ENCODE measurements around the gene MAD1L1.

MAD1L1 gene

DNA sequence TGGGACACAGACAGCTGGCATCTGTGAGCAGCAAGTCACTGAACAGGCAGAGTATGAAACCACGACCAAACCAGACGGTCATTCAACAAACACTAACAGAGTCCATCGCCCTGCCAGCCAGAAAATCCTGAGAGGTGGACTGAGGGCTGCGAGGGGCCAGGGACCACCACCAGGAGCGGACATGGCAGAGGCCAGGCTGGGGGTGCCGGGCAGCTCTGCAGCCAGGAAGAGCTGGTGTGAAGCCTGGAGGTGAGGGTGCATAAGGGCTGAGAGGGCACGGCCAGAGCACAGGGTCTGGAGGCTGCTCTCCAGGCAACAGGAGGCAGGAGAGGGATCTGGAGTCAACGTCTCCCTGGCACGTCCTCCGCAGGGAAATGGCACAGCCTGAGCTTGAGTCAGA lies 15.5 kb downstream of the MAD1L1 start:
- no peak for DNase-seq

DNA sequence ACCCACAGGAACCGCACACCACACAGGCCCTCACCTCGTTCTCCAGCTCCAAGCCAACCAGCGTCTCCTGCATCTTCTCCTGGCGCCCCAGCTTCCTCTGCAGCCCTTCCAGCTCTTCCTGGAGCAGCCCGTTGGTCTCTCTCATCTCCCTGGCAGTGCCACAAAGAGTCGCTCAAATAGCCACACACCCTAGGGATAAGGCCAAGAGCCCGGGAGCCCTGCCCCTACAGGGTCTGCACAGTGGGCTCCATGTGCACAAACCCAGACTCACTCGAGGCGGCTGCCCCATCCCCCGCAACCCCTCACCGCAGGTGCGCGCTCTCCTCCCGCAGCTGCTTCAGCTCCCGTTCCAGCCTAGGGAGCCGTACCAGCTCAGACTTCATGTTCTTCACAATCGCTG lies 16.9 kb downstream of the MAD1L1 start:
- no peak for DNase-seq

DNA sequence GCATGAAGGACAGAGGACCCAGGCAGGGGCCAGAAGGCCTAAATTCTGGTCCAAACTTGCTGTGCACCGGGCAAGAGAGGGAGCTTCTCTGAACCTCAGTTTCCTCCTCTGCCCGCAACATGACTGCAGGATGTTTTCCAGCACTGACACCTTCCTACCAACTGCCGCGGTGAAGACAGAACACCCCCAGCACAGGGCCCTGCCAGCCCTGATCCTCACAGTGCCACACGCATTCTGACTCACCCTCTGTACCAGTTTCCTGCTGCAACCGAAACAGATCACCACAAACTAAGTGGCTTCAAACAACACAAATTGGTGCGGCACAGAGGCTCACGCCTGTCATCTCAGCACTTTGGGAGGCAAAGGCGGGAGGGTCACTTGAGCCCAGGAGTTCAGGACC lies 18.1 kb downstream of the MAD1L1 start:
- no peak for DNase-seq

DNA sequence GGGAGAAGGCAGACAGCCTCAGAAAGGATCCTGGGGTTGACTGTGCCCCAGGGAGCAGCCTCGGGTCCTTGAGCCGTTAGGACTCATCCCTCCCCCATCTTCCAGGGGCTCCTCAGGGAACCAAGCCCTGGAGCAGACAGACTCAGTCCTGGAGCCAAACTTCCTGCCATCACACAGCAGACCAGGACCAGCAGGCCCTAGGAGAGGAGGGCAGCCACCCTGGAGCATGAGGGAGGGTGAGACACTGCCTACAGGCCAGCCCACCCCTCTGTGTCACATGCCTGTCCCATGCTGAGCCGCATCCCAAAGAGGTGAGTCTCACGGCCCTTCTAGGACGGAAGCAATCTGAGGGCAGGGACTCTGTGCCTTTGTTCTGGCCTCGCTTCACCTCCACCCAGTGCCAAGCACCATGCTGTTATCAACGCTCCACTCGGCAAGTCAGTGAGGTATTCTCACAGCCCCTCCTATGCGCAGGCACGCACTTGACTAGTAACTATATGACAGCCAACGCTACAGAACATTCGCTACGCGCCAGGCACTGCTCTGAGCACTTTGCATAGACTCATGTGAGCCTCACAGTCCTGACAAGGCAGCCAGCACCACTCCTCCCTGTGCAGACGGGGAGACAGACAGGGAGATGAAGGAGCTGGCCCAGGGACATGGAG lies 19.1 kb downstream of the MAD1L1 start:
- DNase-seq = no peak

DNA sequence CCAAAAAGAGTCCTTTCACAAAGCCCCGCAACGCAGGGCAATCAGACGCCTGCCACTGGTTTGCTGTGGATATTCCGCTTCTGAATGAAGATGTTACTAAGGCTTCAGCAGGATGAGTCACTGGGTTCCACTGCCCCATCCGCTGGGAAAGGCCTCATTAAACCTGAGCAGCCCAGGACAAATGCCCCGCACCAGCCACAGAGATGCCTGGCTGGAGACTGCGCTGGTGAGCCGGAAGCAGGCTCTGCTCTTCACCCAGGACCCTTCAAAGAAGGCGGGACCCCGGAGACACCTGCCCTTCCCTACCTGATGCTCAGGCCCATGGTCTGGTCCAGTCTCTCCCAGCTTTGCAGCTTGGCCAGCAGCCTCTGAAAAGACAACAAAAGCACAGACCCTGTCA lies 19.8 kb downstream of the MAD1L1 start:
- no peak for DNase-seq

DNA sequence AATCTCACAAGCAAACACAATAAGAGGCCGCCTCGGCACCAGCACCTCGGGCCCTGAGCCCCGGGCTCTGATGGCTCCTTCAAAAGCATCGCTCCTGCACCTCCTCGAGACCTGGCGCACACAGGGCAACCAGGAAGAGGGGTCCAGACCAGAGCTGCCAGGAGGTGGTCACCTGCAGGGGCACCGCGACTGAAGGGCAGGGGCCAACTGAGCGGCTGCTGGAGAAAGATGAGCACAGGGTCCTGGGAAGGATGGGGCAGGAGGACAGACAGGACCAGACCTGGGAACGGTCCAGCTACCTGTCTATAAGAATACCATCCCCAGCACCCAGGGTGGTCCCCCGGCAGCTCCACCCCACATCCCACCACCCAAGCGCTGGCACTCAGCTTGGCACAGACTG lies 20.8 kb downstream of the MAD1L1 start:
- no peak for DNase-seq

DNA sequence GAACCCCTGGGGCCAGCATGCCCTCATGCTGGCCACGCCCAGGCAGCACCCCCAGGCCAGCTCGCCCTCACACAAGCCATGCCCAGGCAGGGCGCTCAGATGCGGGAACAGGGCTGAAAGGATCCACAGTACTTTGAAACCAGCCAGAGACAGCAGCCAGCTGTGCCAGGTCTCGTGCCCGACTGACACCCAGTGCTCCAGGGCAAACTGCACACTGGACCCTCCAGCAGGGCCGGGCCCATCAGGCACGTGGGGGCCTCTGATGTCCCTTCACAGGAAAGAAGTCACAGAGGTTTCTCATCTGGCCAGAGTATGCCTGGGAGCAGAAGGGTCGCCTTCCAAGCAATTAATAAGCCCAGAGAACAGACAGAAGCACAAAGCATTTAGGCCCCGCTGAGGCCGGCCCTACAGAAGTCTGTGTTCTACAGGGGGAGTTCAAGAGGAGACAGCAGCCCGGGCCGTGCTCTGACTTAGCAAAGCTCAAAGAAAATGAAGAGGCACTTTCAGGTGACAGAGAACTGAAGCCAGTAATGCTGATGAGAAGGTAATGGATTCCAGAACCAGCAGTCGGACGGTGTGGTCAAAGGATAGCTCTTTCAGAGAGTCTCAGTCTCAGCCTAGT lies 21.4 kb downstream of the MAD1L1 start:
- no peak for DNase-seq

DNA sequence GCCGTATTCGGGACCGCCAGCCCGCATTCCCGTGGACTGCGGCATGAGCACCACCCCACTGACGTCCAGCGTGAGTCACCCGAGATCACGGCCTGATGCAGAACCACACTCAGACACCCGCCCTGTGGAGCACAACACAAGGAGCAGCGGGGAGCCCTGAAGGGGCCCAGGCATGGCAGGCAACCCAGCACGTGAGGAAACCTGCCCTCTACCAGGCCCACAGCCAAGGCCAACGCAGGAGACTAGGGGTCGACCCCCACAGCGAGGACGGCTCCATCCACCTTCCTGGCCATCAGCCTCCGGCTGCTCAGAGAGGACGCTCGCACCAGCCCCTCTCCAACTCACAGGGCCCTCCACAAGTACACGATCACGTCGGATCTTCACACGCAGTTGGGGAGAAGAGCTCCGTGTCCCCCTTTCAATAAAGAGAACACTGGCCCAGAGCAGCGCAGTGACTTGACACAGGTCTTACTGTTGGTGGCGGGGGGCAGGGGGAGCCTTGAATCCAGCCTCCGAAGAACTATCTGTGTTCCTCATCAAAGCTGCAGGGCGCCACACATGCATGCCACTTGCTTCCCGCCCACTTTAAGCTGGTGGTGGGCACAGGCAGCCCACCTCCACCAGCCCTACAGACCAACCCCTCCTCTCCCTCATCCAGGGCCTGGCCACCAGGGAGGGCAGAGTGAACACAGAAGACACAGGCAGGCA lies 22.0 kb downstream of the MAD1L1 start:
- no peak for DNase-seq

DNA sequence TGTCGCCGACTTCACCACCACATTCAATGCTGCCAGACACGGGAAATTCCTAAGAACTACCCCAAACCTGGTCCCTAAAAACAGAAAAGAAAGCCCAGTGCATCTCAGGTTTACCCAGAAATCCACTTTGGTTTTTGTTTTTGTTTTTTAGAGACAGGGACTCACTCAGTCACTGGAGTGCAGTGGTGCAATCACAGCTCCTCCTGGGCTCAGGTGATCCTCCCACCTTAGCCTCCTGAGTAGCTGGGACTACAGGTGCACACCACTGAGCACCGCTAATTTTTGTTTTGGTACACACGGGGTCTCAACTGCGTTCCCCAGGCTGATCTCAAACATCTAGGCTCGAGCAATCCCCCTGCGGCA lies 22.8 kb downstream of the MAD1L1 start:
- no peak for DNase-seq

DNA sequence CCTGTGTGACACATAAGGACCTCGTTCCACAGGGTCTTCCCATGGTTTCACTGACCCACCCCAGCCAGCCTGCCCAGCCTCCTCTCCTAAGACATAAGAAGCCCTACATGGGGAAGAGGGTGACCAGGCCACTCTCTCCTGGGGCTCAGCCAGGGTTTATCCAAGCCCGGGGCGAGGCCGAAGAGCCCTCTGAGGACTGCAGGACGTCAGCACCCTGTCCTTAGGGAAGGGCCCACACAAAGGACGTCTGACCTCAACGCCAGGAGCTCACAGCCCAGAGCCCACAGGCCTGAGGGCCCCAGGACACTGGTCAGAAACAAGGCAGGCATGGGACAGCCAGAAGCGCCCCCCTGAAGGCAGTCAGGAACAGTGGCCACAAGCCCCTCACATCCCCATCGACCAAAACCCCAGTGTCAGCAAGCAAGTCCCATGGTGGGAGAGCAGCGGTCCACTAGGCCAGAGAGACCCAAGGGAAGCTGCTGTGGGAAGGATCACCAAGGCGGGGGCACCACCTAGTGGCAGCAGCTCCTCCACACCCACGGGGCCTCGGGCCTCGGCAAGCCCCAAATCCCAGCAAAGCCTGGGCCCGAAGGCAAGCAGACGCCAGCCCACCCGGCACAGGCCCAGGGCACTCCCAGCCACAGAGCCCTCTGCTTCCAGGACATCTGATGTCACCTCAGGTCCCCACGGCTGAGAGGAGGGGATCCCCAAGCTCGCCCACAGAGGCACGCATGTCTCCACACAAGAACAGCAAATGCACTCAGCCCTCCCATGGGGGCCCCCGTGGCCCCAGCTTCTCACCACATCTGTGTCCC lies 23.4 kb downstream of the MAD1L1 start:
- DNase-seq = no peak

DNA sequence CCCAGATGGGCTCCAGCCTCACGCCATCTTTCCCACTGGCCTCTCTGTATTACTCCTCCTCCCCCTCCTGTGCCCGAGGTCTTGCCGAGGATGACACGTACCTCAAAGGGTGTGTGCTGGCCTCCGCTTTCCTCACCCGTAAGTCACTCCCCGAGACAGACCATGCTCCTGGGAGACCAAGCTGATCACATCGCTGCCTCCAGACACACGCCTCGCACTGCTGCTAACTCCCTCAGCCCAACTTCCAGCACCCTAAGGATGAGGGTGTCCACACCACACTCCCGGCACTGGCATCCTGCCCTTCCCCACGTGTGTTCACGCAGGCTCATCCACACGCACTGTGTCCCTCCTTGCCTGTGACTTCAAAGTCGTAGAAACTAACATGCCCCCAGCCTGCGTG lies 24.0 kb downstream of the MAD1L1 start:
- no peak for DNase-seq

DNA sequence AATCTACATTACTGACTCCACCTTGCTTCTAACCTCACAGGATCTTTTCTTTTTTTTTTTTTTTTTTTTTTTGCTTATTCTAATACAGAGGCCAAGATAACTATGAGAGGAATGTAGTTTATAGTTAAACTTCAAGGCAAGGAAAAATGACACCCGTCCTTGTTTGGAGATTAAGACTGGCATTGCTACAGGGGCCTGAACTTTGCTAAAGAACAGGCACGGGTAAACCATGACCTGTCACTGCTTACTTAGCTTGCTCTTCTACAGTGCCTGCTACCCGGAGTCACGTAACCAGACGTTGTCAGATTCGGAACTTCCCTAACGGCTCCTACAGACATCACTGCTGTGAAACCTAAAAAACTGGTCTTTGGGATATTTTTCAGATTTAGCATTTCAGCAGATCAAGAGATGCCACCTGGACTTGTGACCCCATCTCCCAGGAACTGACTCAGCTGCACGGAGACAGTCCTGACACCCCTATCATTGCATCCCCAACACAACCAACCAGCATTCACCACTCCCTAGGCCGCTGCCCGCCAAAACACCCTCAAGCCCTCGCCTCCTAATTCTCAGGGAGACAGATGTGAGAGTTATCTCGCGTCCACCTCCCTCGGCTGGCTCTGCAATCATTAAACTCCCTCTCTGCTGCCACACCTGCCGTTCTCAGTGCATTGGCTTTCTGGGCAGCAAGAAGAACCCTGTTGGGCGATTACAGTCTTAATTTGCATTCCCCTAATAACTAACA lies 27.5 kb downstream of the MAD1L1 start:
- no peak for DNase-seq

DNA sequence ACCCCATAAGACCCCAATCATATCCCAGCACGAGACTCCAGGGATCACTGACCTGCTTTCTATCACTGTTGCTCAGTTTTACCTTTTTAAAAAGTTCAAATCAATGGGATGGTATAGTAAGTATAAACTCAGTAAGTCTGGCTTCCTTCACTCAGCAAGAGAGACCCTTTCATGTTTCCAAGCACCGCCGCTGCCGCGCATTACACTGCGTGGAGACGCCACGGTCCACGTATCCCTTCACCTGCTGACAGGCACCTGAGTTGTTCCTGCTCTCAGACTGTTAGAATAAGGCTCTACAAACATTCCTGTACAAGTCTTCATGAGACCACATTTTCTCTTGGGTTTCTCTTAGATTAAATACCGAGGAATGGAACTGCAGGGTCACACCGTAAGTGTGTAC lies 28.3 kb downstream of the MAD1L1 start:
- no peak for DNase-seq

DNA sequence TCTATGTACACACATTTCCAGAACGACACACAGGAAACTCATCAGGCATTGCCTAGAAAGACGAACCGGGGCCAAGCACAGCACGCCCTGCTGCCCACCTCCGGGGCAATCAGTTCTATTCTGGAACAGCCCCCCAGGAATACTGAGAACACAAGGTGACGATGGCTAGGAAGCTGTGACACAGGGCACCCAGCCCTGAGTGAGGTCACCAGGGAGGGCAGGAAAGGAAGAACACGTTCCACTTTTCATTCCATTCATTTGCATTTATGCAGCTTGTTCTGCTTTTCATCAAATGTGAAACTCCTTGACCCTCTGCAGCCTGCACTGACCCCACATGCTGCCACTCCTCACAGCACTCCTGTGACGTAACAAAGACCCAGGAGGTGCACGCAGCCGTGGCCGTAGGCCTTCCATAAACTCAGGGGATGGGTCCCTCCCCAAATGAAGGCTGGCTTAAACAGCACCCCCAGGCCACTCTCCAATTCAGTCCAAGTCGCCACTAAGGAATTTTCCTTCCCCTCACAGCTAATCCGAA lies 28.9 kb downstream of the MAD1L1 start:
- DNase-seq = no peak

DNA sequence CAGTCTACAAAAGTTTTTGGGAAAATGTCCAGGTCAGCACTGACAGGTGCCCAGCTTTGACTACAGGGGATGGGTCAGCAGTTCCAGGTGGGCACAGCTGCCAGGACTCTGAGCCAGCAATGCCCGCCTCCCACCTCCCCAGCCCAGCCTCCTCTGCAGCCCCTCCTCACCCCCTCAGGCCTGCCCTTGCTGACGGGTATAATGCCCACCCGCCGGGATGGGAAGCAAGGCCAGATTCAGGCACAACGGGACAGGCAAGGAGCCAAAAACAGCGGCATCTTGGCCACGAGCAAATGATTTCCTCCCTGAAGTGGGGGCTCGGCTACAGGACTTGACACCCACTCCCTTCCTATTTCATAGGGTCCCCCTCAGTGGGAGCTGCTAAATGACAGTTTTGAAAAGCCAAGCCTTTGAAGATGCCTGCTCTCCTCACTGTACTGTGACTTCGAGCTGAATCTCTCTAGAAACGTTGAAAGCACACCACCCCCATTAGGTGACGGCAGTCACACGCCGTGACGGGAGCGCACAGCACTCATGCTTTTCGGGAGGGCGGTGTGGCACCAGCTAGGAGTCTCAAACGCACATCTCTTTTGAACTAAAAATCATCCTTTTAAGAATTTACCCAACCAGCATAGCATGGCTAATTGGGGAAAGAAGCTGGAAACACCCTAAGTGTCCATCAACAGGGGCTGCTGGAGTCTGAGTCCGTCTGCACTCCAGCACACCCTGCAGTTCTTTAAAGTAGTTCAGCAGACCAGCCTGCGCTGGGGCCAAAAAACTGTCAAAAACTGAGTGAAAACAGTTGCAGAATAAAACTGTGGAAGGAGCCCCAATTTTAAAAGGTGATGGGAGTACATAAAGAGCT lies 29.6 kb downstream of the MAD1L1 start:
- no peak for DNase-seq

DNA sequence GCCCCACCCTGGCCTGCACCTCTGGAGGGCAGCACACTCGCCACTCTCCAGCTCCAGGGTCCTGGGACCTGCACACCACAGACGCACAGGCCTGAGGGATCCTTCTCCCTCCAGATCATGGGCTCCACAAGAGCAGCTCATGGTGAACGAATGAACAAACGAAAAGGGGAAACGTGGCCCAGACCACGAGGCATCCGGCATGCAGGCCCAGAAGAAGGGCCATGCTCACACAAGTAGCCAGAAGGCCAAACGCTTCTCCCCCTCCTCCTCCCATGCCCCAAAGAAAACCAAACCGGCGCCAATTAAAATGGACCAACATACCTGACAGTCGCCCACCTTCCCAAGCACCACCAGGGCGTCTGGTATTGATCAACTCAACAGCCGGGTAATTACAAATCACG lies 30.4 kb downstream of the MAD1L1 start:
- DNase-seq = no peak

DNA sequence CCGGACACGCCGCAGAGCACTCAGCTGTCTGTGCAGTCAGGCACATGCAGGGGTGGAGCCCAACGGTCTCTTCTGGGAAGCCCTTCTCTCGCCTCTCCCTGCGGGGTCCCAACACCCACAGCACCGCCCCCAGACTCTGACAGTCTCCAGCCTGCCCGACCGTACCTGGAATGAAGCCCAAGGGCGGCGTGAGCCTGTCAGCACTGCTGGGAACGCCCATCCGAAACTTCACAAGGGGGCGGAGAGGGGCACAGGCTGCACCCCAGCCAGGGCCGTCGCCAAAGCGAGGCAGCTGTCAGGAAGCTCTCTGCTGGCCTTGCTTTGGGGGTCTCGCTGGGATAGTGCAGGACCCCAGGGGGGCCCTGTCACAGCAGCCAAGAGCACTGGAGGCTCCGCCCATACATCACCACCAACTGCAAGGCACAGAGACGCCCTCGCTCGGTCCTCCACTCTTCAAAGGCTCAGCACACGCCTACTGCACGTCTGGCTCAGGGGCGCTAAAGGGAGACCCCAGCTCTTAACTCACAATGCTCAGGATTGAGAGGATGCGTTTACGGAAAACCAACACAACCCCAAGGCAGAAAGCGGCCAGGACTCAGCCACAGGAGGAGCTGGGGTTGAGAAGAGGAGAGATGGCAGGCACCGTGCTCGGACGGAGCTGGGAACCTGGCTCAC lies 30.9 kb downstream of the MAD1L1 start:
- no peak for DNase-seq

DNA sequence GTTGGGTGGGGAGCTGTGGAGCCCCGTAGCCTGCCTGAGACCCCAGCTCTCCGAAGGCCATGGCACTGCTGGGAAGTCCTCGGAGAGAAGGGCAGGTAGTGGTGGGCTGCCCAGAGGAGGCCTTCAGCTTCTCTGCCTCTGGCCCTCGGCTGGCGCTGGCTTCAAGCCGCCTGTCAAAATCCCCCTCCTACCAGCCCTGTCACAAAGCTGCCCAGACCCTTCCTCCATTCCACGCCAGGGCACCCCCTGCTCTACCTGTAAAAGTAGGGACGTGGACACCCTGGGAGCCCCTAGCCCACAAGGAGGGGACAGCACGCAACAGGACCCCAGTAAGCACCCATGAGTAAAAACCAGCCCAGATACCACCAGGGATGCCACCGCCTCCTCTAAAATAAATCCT lies 31.6 kb downstream of the MAD1L1 start:
- no peak for DNase-seq

DNA sequence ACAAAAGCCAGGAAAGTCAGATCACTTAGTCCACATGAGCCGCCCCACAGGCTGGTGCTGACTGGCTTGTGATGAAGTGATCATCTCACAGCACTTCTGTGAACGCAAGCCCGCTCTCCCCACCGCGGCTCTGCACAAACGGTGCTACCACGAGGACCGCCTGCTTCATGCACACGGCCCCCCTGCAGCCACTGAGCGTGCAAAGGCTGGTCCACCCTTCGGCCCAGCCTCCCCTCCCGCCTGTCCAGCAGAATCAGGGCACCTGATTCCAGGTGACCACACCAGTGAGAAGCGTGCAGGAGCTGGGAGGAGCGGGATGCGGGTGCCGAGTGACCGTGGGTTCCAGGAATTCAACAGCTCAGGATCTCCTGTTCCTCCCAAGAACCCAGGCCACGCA lies 32.2 kb downstream of the MAD1L1 start:
- no peak for DNase-seq

DNA sequence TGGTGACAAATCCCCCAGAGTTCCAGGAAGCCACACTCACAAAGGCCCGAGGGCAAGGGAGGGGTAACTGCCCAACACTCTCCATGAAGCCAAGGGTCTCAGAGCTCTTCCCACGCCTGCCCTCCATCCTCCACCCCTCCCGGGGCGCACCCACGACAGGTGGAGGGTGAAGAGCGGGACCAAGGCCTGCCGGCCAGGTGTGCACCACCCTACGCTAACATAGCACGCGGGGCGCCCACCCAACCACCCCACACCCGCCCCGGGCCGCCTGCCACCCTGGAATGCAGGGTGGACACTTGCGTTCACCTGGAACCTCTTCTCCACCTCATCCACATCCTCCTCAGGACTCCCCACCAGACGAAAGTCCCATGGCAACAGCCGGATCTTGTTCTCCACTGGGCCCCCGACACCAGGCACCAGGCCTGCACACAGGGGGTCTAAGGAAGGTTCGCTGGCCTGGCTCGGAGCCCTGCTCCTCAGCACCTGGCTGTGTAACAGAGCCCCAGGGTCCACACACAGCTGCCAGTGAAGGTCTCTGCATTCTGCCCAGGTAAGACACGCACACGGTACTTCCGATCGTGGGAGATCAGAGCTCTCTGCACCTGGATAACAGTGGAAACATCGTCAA lies 32.7 kb downstream of the MAD1L1 start:
- DNase-seq = no peak

DNA sequence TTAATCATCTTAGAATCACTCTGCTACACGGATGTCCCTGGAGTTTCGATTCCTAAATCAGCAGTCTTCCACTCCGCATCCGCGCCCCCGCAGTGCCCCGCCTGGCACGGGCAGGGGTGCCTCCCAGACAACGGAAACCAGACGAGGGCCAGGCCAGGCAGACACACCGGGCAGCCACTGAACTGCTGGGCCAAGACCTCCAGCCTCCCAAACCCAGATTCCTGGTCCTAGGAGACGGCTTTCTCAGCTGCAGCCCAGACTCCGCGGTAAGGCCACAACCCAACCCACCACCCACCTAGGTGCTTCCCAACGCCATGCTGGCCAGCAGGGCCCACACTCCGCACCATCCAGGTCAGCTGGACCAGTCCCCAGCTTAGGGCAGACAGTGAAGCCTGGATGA lies 33.2 kb downstream of the MAD1L1 start:
- DNase-seq = no peak
